Measurements from ENCODE around the gene HPN. TPM values are rescaled to one million over a fixed set of nuclear protein-coding genes. Genes with fewer than 3 reads are reported as not detected.

The HPN gene
- total and polyA plus RNA-seq, 10 donors: 0.86 to 4.3 (median 2.2) TPM

- Histone ChIP-seq H3K27ac (no peak overlapping the region), H3K4me1 (peaks cover 0 to 14% (median 12%) of the 10 kb centered on the region in 6 donors), H3K4me3 (no peak overlapping the region), H3K36me3 (no peaks in the 10 kb centered on the region), H3K27me3 (replicated peaks in 1 of 7) (peaks cover 0 to 18% (median 4%) of the 10 kb centered on the region in 7 donors), H3K9me3 (no peaks in the 10 kb centered on the region)
- no peak for DNase-seq
- WGBS, 5 donors: 86 to 95% (median 93%) methylated on average over 4 of the region's 4 CpGs
- intact Hi-C loops (cut with DNase I; ENCODE audit: low total_unique reads): loop anchor here (5.0 kb wide), 1 partner anchor 122 kb away; no protein-coding TSS in a partner anchor
- TF ChIP-seq POLR2AphosphoS5 (IDR thresholded peaks at IDR 0.05) (no peak), POLR2A (IDR thresholded peaks at IDR 0.05) (no peak)
- TF ChIP-seq, protein P1, sequence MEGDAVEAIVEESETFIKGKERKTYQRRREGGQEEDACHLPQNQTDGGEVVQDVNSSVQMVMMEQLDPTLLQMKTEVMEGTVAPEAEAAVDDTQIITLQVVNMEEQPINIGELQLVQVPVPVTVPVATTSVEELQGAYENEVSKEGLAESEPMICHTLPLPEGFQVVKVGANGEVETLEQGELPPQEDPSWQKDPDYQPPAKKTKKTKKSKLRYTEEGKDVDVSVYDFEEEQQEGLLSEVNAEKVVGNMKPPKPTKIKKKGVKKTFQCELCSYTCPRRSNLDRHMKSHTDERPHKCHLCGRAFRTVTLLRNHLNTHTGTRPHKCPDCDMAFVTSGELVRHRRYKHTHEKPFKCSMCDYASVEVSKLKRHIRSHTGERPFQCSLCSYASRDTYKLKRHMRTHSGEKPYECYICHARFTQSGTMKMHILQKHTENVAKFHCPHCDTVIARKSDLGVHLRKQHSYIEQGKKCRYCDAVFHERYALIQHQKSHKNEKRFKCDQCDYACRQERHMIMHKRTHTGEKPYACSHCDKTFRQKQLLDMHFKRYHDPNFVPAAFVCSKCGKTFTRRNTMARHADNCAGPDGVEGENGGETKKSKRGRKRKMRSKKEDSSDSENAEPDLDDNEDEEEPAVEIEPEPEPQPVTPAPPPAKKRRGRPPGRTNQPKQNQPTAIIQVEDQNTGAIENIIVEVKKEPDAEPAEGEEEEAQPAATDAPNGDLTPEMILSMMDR (IDR thresholded peaks at IDR 0.05 in 8 of 11, conservative IDR thresholded peaks at IDR 0.05 in 3 of 11): no peak
These were observed 53.1 kb downstream of the HPN start for GRCh38 chr19:35094656-35095055.

DNA sequence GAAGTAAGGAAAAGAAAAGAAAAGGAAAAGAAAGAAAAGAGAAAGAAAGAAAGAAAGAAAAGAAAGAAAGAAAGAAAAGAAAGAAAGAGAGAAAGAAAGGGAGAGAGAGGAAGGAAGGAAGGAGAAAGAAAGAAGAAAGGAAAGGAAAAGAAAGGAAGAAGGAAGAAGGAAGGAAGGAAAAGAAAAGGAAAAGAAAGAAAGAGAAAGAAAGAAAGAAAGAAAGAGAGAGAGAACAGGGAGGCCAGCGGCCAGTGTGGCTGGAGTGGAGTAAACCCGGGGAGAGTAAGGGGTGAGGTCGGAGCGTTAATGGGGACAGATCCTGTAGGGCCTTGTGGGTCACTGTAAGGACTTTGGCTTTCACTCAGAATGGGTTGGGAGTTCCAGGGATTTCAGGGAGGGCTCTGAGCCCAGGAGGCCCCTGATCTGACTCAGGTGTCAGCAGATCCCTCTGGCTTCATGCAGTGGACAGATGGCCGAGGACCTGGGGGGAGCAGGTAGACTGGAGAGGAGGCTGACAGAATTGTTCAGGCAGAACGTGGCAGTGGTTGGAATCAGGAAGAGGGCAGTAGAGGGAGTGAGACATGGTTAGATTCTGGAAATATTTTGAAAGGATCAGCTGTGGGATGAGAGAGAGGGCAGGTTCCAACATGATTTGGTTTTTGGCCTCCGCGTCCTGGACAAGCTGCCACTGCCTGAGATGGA is 54.3 kb downstream of the HPN start:
- H3K9me3 ChIP-seq: no peaks in the 10 kb centered on the region
- TF ChIP-seq, protein P1 (IDR thresholded peaks at IDR 0.05 in 8 of 11, conservative IDR thresholded peaks at IDR 0.05 in 3 of 11): no peak
- no peak for TF ChIP-seq POLR2A (IDR thresholded peaks at IDR 0.05)
- TF ChIP-seq POLR2AphosphoS5 (IDR thresholded peaks at IDR 0.05): no peak
- intact Hi-C loops (cut with DNase I; ENCODE audit: low total_unique reads): no loop called here
- 74 to 85% (median 82%) methylated on average over 8 of the region's 8 CpGs for WGBS, 5 donors
- H3K4me1 ChIP-seq: peaks cover 0 to 5% (median 4%) of the 10 kb centered on the region in 6 donors
- no peak overlapping the region for H3K27ac ChIP-seq
- no peaks in the 10 kb centered on the region for H3K36me3 ChIP-seq
- H3K27me3 ChIP-seq (replicated peaks in 1 of 7): peaks cover 0 to 7% (median 3%) of the 10 kb centered on the region in 7 donors
- no peak for DNase-seq
- H3K4me3 ChIP-seq: no peak overlapping the region

GRCh38 chr19:35098413-35099049 is 57.0 kb downstream of the HPN start:
- no peak overlapping the region for H3K4me3 ChIP-seq
- H3K27ac ChIP-seq: no peak overlapping the region
- H3K4me1 ChIP-seq: no peaks in the 10 kb centered on the region
- no peaks in the 10 kb centered on the region for H3K9me3 ChIP-seq
- intact Hi-C loops (cut with DNase I; ENCODE audit: low total_unique reads): no loop called here
- H3K36me3 ChIP-seq: no peaks in the 10 kb centered on the region
- TF ChIP-seq POLR2AphosphoS5 (IDR thresholded peaks at IDR 0.05) (no peak), POLR2A (IDR thresholded peaks at IDR 0.05) (no peak)
- TF ChIP-seq, protein P1 (IDR thresholded peaks at IDR 0.05 in 8 of 11, conservative IDR thresholded peaks at IDR 0.05 in 3 of 11): no peak
- no peak for DNase-seq
- WGBS, 5 donors: 85 to 91% (median 87%) methylated on average over 24 to 29 of the region's 29 CpGs
- no peaks in the 10 kb centered on the region for H3K27me3 ChIP-seq (replicated peaks in 1 of 7)
